ENCODE measurements around the gene STARD3.

DNA sequence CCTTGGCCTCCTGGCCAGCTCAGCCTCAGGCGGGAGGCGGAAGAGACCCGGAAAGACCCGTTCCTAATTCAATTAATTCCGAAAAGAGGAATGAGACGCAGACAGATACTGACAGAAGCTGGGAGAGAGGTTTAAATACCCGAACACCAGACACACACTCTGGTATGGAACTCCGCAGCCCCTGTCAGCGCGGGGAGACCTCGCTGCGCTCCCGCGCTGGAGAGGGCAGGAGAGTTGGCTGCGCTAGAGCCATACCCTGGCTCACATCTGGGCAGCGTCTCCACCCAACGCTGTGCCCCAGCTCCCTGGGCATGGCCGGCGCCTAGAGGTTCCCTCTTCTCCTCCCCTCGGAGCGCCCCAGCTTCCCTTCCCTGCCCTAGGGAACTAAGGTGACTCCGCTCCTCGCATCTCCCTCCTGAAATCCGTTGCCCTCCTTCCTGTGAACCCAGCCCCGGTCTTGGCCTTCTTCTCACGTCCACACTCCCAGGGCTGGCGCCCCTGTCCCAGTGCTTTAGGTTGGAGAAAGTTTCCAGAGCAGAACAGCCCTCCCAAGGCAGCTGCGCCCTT, 37.2 kb upstream of the STARD3 start:
- TF ChIP-seq HDGF (IDR thresholded peaks at IDR 0.05; ENCODE audit: borderline replicate concordance) (no peak), SP1 (IDR thresholded peaks at IDR 0.05) (no peak)

Measured in HEK293T (cell line).